ENCODE data around the gene DDX6.
A peak's percentile ranks its signal among the peaks of the same experiment; 100 is the strongest.

DDX6 gene

GRCh38 chr11:118791961-118792569 is 1.1 kb upstream of the DDX6 start:
- H3K9ac ChIP-seq (ENCODE audit: low read length): peak overlapping the region; percentile 99
- H3K9me2 ChIP-seq (replicated peaks; ENCODE audit: insufficient read depth, low read length): no peaks in the 10 kb centered on the region
- TF ChIP-seq EZH2 (optimal IDR thresholded peaks at IDR 0.05; ENCODE audit: low read depth, low read length) (no peak), CTCF (IDR thresholded peaks at IDR 0.05; ENCODE audit: low read length) (no peak), EZH2phosphoT487 (IDR thresholded peaks at IDR 0.05; ENCODE audit: low read length) (no peak)
- H3F3A ChIP-seq (ENCODE audit: insufficient read depth, low read length): peaks cover 30% of the 10 kb centered on the region
- H3K27ac ChIP-seq (ENCODE audit: low read length): peak overlapping the region; percentile 93
- H3K4me3 ChIP-seq (ENCODE audit: low read length): peak overlapping the region; percentile 83
- no peaks in the 10 kb centered on the region; the same call in 1 of the 2 replicates for H3K36me3 ChIP-seq (replicated peaks; ENCODE audit: insufficient read depth, low read length)
- H3K79me2 ChIP-seq (ENCODE audit: low read length): peaks cover 52% of the 10 kb centered on the region
- peak overlapping the region; percentile 60 for H2AFZ ChIP-seq (ENCODE audit: low read length)
- no peaks in the 10 kb centered on the region for H3K9me3 ChIP-seq (replicated peaks; ENCODE audit: insufficient read depth, low read length)
- H3K27me3 ChIP-seq (replicated peaks; ENCODE audit: insufficient read depth, low read length): no peaks in the 10 kb centered on the region
- H3K4me2 ChIP-seq (ENCODE audit: low read depth, low read length): peak overlapping the region; percentile 90
- peak; percentile 23 for DNase-seq
- peaks cover 8% of the 10 kb centered on the region for H4K20me1 ChIP-seq (ENCODE audit: insufficient read depth, low read length)
- peaks cover 17% of the 10 kb centered on the region for H3K4me1 ChIP-seq (ENCODE audit: low read length)

GRCh38 chr11:118790357-118791110 is 430 bp downstream of the DDX6 start:
- TF ChIP-seq CTCF (IDR thresholded peaks at IDR 0.05; ENCODE audit: low read length) (peak; percentile 53), EZH2 (optimal IDR thresholded peaks at IDR 0.05; ENCODE audit: low read depth, low read length) (no peak)
- no peaks in the 10 kb centered on the region for H3K27me3 ChIP-seq (replicated peaks; ENCODE audit: insufficient read depth, low read length)

GRCh38 chr11:118789501-118790356 is 1.2 kb downstream of the DDX6 start:
- peaks cover 12% of the 10 kb centered on the region; the same call in 1 of the 2 replicates for H3K36me3 ChIP-seq (replicated peaks; ENCODE audit: insufficient read depth, low read length)
- no peaks in the 10 kb centered on the region for H3K9me3 ChIP-seq (replicated peaks; ENCODE audit: insufficient read depth, low read length)
- peaks cover 75% of the 10 kb centered on the region for H3K79me2 ChIP-seq (ENCODE audit: low read length)
- peaks cover 30% of the 10 kb centered on the region for H4K20me1 ChIP-seq (ENCODE audit: insufficient read depth, low read length)
- H3K4me2 ChIP-seq (ENCODE audit: low read depth, low read length): peak overlapping the region; percentile 72
- peak overlapping the region; percentile 93 for H3K27ac ChIP-seq (ENCODE audit: low read length)
- no peaks in the 10 kb centered on the region for H3K9me2 ChIP-seq (replicated peaks; ENCODE audit: insufficient read depth, low read length)
- H3F3A ChIP-seq (ENCODE audit: insufficient read depth, low read length): peaks cover 32% of the 10 kb centered on the region
- H2AFZ ChIP-seq (ENCODE audit: low read length): no peak overlapping the region
- peak; percentile 65 for DNase-seq
- H3K9ac ChIP-seq (ENCODE audit: low read length): peak overlapping the region; percentile 99
- no peaks in the 10 kb centered on the region for H3K27me3 ChIP-seq (replicated peaks; ENCODE audit: insufficient read depth, low read length)
- H3K4me3 ChIP-seq (ENCODE audit: low read length): peak overlapping the region; percentile 83
- peaks cover 39% of the 10 kb centered on the region for H3K4me1 ChIP-seq (ENCODE audit: low read length)
- TF ChIP-seq EZH2 (optimal IDR thresholded peaks at IDR 0.05; ENCODE audit: low read depth, low read length) (no peak), CTCF (IDR thresholded peaks at IDR 0.05; ENCODE audit: low read length) (no peak), EZH2phosphoT487 (IDR thresholded peaks at IDR 0.05; ENCODE audit: low read length) (no peak)

More at GRCh38 chr11:118790357-118791110, 430 bp downstream of the DDX6 start:
- Histone ChIP-seq H4K20me1 (ENCODE audit: insufficient read depth, low read length) (peaks cover 23% of the 10 kb centered on the region), H3K9me2 (replicated peaks; ENCODE audit: insufficient read depth, low read length) (no peaks in the 10 kb centered on the region), H3K9ac (ENCODE audit: low read length) (peak overlapping the region; percentile 99), H3K9me3 (replicated peaks; ENCODE audit: insufficient read depth, low read length) (no peaks in the 10 kb centered on the region), H3K4me1 (ENCODE audit: low read length) (peaks cover 31% of the 10 kb centered on the region), H3K36me3 (replicated peaks; ENCODE audit: insufficient read depth, low read length) (peaks cover 7% of the 10 kb centered on the region; the same call in 1 of the 2 replicates), H2AFZ (ENCODE audit: low read length) (peak overlapping the region; percentile 46; the same call in 1 of the 2 replicates), H3K4me3 (ENCODE audit: low read length) (peak overlapping the region; percentile 83), H3K4me2 (ENCODE audit: low read depth, low read length) (peak overlapping the region; percentile 72), H3K27ac (ENCODE audit: low read length) (peak overlapping the region; percentile 93), H3K79me2 (ENCODE audit: low read length) (peaks cover 67% of the 10 kb centered on the region), H3F3A (ENCODE audit: insufficient read depth, low read length) (peaks cover 32% of the 10 kb centered on the region)
- peak; percentile 54 for DNase-seq

Data from MM.1S (cell line).